GM21723 (cell line): ENCODE measurements around the gene MYL2.

Source experiments
- ATAC-seq: cut with Tn5 transposase; IDR thresholded peaks from one replicate; pipeline ENCODE4 v1.9.1; 2021; ENCODE audit warnings: mild to moderate bottlenecking, moderate library complexity; ENCODE audit not compliant: unreplicated experiment

MYL2 gene

DNA sequence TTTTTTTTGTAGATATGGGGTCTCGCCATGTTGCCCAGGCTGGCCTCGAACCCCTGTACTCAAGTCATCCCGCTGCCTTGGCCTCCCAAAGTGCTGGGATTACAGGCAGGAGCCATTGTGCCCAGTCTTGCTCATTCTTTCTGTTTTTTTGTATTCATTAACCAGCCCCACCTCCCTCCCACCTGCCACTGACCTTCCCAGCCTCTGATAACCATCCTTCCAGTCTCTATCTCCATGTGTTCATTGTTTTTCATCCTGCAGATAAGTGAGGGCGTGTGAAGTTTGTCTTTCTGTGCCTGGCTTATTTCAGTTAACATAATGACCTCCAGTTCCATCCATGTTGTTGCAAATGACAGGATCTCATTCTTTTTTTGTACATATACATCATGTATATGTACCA lies 19.0 kb downstream of the MYL2 start:
- ATAC-seq = no peak

DNA sequence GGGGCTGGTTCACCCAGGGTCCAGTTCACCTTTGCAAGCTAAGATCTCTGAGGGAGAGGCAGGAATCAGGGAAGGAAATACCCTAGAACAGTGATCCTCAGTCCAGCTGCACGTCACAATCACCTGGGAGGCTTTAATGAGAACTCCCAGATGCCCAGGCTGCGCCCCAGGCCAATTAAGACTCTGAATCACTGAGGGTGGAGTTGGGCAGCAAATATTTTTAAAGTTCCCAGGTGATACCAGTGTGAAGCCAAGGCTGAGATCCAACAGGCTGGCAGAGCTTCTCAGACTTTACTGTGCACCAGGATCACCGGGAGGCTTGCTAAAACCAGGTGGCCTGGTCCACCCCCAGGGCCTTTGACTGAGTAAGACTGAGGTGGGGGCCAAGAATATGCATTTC lies 23.8 kb downstream of the MYL2 start:
- no peak for ATAC-seq

DNA sequence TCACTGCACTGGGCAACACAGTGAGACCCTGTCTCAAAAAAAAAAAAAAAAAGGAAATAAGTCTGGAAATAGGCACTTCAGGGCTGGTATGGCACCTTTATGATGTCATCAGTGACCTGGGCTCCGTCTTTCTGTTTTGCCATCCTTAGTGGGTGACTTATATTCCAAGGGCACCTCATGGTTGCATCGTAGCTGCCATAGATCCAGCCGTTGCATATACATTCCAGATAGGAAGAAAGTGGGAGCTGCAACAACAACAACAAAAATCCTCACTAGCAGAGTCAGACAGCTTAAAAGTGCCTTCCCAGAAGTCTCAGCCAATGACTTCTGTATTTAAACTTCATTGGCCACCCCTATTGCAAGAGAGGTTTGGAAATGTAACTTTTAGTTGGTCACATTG lies 26.4 kb downstream of the MYL2 start:
- ATAC-seq = no peak

DNA sequence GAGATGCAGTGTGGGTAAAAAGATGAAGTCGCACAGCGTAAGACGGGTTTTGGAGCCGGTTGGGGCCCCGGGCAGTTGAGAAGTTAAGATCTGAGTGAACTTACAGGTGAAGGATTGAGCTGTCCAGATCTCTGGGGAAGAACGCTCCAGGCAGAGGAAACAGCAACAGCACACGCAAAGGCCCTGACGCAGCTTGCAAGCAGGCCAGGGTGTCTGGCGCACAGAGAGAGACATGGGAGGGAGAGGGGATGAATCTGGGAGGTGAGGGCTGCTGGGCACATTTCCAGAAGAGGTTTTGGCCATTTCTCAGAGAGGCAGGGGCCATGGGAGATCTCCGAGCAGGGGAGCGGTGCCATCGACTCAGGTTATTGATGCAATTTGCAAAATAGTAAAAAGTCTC lies 31.0 kb downstream of the MYL2 start:
- ATAC-seq = no peak

DNA sequence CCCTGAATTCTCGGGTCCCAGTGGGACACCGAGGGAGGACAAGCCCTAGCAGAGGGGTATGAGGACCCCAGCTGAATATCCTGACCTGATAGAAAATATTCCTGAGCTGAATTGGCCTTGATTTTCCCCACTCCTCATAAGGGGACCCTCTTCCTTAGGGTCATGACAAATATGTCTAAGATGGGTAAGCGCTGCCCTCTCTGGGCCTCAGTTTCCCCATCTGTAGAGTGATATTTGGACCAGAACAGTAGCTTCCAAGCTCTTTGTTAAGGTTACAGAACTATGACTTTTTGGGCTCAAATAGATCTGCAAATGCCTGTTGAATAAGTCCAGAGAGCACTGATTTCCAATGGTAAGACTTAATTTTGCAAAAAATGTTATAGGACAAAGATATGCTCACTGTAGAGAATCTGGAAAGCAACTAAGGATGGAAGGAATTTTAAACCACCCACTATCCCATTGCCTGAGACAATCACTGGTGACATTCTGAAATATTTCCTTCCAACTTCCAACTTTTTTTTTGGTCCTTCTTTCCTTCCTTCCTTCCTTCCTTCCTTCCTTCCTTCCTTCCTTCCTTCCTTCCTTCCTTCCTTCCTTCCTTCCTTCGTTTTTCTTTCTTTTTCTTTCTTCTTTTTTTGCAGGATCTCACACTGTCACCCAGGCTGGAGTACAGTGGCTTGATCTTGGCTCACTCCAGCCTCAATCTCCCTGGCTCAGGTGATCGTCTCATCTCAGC lies 32.0 kb downstream of the MYL2 start:
- peak; percentile 22 for ATAC-seq

DNA sequence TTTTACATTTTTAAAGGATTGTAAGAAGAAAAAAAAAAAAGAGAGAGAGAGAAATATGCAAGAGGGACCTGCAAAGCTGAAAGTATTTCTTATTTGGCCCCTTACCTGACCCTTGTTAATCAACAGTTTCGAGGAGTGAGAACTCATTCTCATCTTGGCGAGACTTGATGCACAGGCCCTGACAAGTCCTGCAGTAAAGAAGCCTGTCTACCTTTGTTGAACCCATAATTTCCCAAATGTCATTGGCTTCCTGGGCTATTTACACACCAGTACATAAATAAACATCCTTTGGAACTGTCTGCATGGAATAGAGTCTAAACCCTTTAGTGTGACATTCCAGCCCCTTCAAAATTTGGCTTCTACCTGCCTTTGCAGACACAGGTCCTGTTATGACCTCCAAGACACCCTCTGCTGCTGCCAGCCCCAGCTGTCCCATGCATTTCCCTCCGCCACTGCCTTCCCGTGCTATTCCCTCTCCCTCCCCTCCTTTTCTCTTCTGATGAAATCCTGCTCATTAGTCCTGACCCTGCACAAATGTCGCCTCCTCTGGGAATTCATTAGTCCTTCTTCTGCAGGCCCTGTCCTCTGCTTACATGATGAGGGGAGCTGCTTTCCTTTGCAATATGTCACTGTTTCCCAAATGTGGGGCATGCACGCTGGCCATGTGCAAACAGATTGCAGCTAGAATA lies 35.1 kb downstream of the MYL2 start:
- ATAC-seq = no peak

DNA sequence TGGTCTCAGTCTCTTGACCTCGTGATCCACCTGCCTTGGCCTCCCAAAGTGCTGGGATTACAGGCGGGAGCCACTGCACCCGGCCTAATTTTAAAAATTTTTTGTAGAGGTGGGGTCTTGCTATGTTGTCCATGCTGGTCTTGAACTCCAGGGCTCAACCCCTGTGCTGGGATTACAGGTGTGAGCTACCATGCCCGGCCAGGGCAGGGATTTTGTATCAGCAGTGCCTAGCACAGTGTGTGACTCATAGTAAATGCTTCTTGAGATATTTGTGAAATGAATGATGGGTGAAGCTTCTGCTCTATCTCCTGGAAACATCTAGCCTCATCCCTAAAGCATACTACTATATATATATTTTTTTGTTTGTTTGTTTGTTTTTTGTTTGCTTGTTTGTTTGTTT lies 37.1 kb downstream of the MYL2 start:
- no peak for ATAC-seq

DNA sequence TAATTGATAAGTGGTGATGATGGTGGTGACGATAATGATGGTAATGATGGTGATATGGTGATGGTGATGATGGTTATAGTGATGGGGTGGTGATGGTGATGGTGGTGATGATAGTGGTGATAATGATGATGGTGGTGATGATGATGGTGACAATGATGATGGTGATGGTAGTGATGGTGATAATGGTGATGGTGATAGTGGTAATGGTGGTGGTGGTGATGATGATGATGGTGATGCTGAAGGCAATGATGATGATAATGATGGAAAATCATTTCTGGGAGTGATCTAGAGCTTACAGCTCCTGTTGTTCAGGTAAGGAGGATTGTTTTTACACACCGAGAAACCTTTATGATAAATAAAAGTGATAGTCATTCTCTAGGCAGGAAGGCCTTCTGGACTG lies 39.7 kb downstream of the MYL2 start:
- ATAC-seq = no peak

DNA sequence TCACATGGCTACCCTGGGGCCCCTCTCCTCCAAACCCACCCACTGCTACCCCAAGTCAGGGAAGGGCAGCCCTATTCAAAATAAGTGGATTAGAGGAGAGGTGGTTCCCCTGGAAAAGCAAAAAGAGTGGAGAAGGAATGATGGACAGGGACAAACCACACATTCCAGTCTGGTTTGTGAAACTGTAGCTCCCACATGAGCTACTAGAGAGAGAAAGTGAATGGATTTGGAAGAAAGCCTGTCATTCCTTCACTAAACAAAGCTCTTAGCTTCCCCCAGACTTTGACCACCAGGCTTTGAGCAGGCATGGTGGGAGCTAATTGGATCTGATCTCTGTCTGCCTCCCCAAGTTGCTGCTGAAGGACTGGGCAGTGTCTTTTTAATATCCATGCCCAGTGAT lies 45.6 kb downstream of the MYL2 start:
- ATAC-seq = no peak

DNA sequence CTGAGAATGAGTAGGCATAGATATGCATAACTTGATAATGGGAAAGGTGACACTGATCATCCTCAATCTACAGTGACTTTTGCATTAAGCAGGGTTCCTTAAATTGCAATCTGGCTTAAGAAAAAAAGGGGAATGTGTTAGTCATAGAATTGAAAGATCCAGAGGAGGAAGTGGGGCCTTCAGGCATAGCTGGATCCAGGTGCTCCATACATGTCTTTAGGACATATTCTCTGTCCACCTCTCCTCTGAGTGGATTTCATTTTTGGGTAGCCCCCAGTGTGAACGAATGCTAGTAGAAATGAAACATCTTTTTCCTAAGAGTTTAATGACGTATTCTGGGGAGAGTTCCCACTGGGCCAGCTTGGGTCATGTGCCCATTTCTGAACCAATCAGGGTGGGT lies 46.0 kb downstream of the MYL2 start:
- ATAC-seq = no peak

DNA sequence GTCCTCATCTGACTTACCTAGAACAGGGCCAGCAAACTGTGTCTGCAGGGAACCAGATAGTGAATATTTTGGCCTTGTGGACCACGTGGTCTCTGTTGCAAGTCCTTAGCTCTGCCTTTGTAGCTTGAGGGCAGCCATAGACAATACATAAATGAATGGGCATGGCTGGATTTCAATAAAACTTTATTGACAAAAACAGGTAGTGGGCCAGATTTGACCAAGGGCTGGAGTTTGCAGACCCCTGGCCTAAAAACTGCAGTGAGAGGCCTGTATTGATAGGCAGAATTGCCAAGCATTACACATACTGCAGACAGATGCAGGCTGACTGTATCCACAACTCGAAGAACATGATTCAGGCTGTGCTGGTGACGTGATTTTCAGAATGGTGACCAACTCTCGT lies 48.3 kb downstream of the MYL2 start:
- ATAC-seq = no peak

DNA sequence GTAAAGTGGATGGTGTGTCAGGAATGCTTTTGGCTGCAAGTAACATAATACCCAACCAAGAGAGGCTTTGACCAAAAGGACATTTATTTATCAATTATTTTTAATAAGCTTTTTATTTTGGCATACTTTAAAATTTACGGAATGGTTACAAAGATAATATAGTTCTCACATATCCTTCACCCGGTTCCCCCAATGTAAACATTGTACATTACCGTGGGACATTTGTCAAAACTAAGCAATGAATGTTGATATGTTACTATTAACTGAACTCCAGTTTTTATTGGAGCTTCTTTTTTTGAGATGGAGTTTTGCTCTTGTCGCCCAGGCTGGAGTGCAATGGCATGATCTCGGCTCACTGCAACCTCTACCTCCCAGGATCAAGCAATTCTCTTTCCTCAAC lies 50.6 kb downstream of the MYL2 start:
- ATAC-seq = no peak

DNA sequence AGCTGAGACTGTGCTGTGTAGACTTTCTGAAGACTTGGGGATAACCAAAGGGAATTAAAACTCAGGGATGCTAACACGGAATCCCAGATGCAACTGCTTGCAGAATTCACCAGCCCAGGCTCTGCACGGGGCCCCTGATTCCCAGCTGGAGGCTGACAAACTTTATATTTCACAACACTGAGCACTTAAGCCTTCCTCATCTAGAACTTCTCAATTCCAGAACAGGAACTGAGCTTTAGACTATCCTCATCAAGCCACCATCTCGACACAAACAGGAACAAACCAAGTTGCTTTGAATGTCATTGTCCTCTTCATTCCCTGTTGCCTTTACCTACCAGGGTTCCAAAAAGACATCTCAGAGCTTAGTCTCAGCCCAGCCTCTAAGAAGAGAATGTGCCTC lies 51.4 kb downstream of the MYL2 start:
- ATAC-seq = no peak

DNA sequence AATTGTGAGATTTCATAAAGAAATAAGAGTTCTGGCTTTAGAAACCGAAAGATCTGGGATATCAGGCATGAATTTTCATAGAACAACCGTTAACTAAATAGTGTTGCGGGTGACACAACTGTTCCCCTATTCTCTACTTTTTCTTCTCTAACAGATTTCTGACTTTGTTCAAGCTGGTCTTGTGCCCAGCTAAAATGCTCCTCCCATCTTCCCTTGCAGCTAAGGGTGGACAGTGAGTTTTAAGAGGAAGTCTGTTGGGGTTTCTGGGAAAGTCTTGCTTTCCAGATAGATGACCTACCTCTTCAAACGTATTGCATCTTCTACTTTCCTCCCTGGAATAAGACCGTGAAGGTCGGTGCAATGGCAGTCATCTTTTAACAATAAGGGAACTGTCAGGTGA lies 54.9 kb downstream of the MYL2 start:
- ATAC-seq = no peak

DNA sequence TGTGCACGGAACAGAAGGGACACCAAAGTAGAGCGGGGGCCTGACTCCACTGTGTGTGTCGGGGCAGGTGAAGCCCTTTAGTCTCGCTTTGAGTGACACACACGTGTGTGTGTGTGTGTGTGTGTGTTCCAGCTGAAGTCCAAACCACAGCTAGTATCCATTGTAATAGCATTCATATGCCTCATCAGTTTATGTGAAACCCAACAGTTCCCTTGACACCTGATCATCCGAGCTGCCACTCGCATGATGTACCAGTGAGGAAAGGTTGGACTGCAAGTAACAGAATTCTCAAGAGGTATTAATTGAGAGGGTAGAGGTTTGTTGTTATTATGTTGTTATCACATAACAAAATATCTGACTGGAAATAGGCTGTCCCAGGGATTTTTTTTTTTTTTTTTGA lies 57.2 kb downstream of the MYL2 start:
- no peak for ATAC-seq

DNA sequence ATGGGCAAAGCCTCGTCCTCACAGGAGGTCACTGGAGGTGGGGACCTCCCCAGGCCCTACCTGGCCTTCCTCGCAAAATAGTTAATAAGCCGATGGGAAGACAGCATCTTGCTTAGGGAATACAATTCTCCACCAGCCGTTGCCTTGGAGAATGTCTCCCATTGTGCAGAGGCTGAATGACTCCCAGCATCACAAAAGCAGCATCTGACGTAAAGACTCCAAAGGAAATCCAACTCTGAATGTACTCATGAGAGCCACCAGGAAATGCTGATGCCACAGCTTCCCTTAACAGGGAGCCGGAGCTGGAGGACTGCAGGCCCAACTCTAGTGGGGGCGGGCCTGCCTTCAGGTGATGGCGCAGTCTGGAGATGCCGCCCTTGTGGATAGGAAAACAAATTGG lies 58.0 kb downstream of the MYL2 start:
- no peak for ATAC-seq

DNA sequence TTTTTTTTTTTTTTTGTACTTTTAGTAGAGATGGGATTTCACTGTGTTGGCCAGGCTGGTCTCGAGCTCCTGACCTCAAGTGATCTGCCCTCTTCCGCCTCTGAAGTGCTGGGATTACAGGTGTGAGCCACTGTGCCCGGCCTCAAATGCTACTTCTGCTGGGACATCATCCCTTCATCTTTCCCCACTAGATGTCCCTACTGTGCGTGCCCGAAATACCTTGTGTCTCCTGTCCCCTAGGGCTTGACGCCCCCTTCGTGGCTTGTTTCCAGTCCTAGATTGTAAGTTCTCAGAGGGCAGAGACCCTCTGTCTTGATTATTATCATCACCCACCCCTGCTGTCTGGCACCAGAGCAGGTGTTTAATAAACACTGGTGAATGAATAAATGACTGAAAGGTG lies 58.6 kb downstream of the MYL2 start:
- no peak for ATAC-seq
